Peyer's patch (tissue), 4 donors: ENCODE measurements around the gene ZNF598. TPM values are rescaled to one million over a fixed set of nuclear protein-coding genes. Genes with fewer than 3 reads are reported as not detected.

Experiments used
- DNase-seq, 3 donors: peaks; one replicate each; pipeline ENCODE4 v3.0.0-alpha.2; 2017 to 2019
- H3K27ac ChIP-seq, 4 donors: fragments of 200-600 bp; sonication (generic); one replicate each; pipeline ENCODE4 v1.5.1; 2016 to 2019
- H3K27me3 ChIP-seq, 2 donors: fragments of 200-600 bp; sonication (generic); one replicate each; pipeline ENCODE4 v1.5.1; 2019
- H3K36me3 ChIP-seq, 3 donors: fragments of 200-600 bp; sonication (generic); one replicate each; pipeline ENCODE4 v1.5.1; 2016 to 2019
- H3K4me1 ChIP-seq, 4 donors: fragments of 200-600 bp; sonication (generic); one replicate each; pipeline ENCODE4 v1.5.1; 2016 to 2019
- H3K4me3 ChIP-seq, 4 donors: fragments of 200-600 bp; sonication (generic); 1 replicate in 3 of 4; 2 replicates in 1 of 4; pipeline ENCODE4 v1.5.1; 2016 to 2019; ENCODE audit warnings: mild to moderate bottlenecking in 1 of 4
- H3K9me3 ChIP-seq, 4 donors: fragments of 200-600 bp; sonication (generic); one replicate each; pipeline ENCODE4 v1.5.1; 2016 to 2019; ENCODE audit warnings: mild to moderate bottlenecking in 1 of 4
- CTCF ChIP-seq, 6 experiments: fragments of 450-650 bp in 4 of 6; fragments of 200-600 bp in 2 of 6; sonication (generic) in 1 of 6; IDR thresholded peaks; one replicate each; pipeline ENCODE4 v1.5.1; 2017 to 2019; ENCODE audit warnings: antibody characterized with exemption in 6 of 6, mild to moderate bottlenecking in 3 of 6, moderate library complexity in 1 of 6
- POLR2A ChIP-seq, 2 donors: fragments of 450-650 bp; IDR thresholded peaks; one replicate each; pipeline ENCODE4 v1.5.1; 2017; ENCODE audit warnings: antibody characterized with exemption in 2 of 2, mild to moderate bottlenecking in 2 of 2, moderate library complexity in 2 of 2
- small RNA-seq, 2 donors: library from RNA; depleted of rRNA; stranded (forward); fragments of <200 nt; gene quantifications; one replicate each; pipeline ENCODE3, GENCODE V24; 2016
- total RNA-seq, 4 donors: library from RNA; depleted of rRNA; stranded (reverse); fragments of >200 nt; gene quantifications; one replicate each; pipeline ENCODE4 v1.1.0, GENCODE V29; 2016

Gene ZNF598
- total RNA-seq, 4 donors from 2014 or later: 48.5 to 84.0 (median 51.4) TPM

- no peaks in the 10 kb centered on the region for H3K36me3 ChIP-seq
- TF ChIP-seq POLR2A (IDR thresholded peaks at IDR 0.05): no peak
- TF ChIP-seq CTCF (IDR thresholded peaks at IDR 0.05): no peak
- H3K27ac ChIP-seq: no peak overlapping the region
- H3K4me3 ChIP-seq: no peak overlapping the region
- H3K4me1 ChIP-seq: no peaks in the 10 kb centered on the region
- no peaks in the 10 kb centered on the region for H3K9me3 ChIP-seq
- no peaks in the 10 kb centered on the region for H3K27me3 ChIP-seq
- DNase-seq: no peak
These were observed 59.1 kb downstream of the ZNF598 start for GRCh38 chr16:1950559-1950958.

- TF ChIP-seq POLR2A (IDR thresholded peaks at IDR 0.05): no peak
- TF ChIP-seq CTCF (IDR thresholded peaks at IDR 0.05): no peak
- Histone ChIP-seq H3K4me3 (no peak overlapping the region), H3K4me1 (no peaks in the 10 kb centered on the region), H3K36me3 (no peaks in the 10 kb centered on the region), H3K27ac (no peak overlapping the region), H3K27me3 (no peaks in the 10 kb centered on the region), H3K9me3 (no peaks in the 10 kb centered on the region)
- no peak for DNase-seq
These were observed 59.6 kb downstream of the ZNF598 start for GRCh38 chr16:1950047-1950446.

- Histone ChIP-seq H3K27me3 (no peaks in the 10 kb centered on the region), H3K36me3 (no peaks in the 10 kb centered on the region), H3K4me3 (no peak overlapping the region), H3K4me1 (no peaks in the 10 kb centered on the region), H3K9me3 (no peaks in the 10 kb centered on the region), H3K27ac (no peak overlapping the region)
- DNase-seq: no peak
- TF ChIP-seq CTCF (IDR thresholded peaks at IDR 0.05) (no peak), POLR2A (IDR thresholded peaks at IDR 0.05) (no peak)
These were observed 60.1 kb downstream of the ZNF598 start for GRCh38 chr16:1949507-1949906.

Small RNAs within 50 kb of the gene (small RNA-seq; reads per million reads assigned to genes)
- gene AC005363.2 (0 reads per million in 2 donors), gene RN7SL219P (0 reads per million in 2 donors), gene SNORA10 (0 reads per million in 2 donors), gene SNORA64 (0 reads per million in 2 donors)

Other genes with a start within 250 kb of the ZNF598 start
- 100 to 1,000 TPM in 3 of 4 donors, 10 to 100 TPM in 1; 69.3 to 150 (median 126) TPM for gene NME3, start 238.3 kb downstream of the ZNF598 start, total RNA-seq
- 10 to 100 TPM; 54.6 to 99.9 (median 67.0) TPM for gene EME2, start 237.0 kb downstream of the ZNF598 start, total RNA-seq
- 100 to 1,000 TPM in 1 of 4 donors, 10 to 100 TPM in 3; 67.6 to 114 (median 82.3) TPM for gene MRPS34, start 236.7 kb downstream of the ZNF598 start, total RNA-seq
- 100 to 1,000 TPM in 2 of 4 donors, 10 to 100 TPM in 2; 76.4 to 148 (median 102) TPM for gene SPSB3, start 227.2 kb downstream of the ZNF598 start, total RNA-seq
- gene NUBP2, start 226.9 kb downstream of the ZNF598 start, total RNA-seq: 10 to 100 TPM; 47.1 to 99.9 (median 59.3) TPM
- under 1 TPM in 1 of 4 donors, not detected in 3; 0.35 TPM for gene IGFALS, start 216.1 kb downstream of the ZNF598 start, total RNA-seq
- gene HAGH, start 183.0 kb downstream of the ZNF598 start, total RNA-seq: 100 to 1,000 TPM; 105 to 187 (median 155) TPM
- gene FAHD1, start 182.6 kb downstream of the ZNF598 start, total RNA-seq: 100 to 1,000 TPM; 107 to 188 (median 152) TPM
- gene MEIOB, start 137.7 kb downstream of the ZNF598 start, total RNA-seq: not detected
- gene HS3ST6, start 91.4 kb downstream of the ZNF598 start, total RNA-seq: not detected
- gene MSRB1, start 66.6 kb downstream of the ZNF598 start, total RNA-seq: 10 to 100 TPM; 17.3 to 46.6 (median 38.3) TPM
- gene RPL3L, start 55.1 kb downstream of the ZNF598 start, total RNA-seq: not detected
- gene NDUFB10, start 50.3 kb downstream of the ZNF598 start, total RNA-seq: 100 to 1,000 TPM in 3 of 4 donors, 10 to 100 TPM in 1; 55.3 to 373 (median 236) TPM
- gene RPS2, start 45.0 kb downstream of the ZNF598 start, total RNA-seq: 1,000 to 10,000 TPM in 3 of 4 donors, 100 to 1,000 TPM in 1; 736 to 1,881 (median 1,543) TPM
- not detected for gene RNF151, start 43.0 kb downstream of the ZNF598 start, total RNA-seq
- gene TBL3, start 37.8 kb downstream of the ZNF598 start, total RNA-seq: 10 to 100 TPM; 19.8 to 50.8 (median 39.1) TPM
- 10 to 100 TPM in 3 of 4 donors, 1 to 10 TPM in 1; 8.6 to 23.1 (median 11.3) TPM for gene NOXO1, start 28.4 kb downstream of the ZNF598 start, total RNA-seq
- gene GFER, start 25.6 kb downstream of the ZNF598 start, total RNA-seq: 100 to 1,000 TPM in 1 of 4 donors, 10 to 100 TPM in 3; 31.4 to 102 (median 83.1) TPM
- gene SYNGR3, start 19.9 kb downstream of the ZNF598 start, total RNA-seq: 1 to 10 TPM in 3 of 4 donors, not detected in 1; 1.3 to 3.9 (median 3.3) TPM
- gene NPW, start 10.0 kb upstream of the ZNF598 start, total RNA-seq: 1 to 10 TPM in 2 of 4 donors, not detected in 2; 2.8 to 9.1 TPM
- 100 to 1,000 TPM in 1 of 4 donors, 10 to 100 TPM in 3; 21.5 to 104 (median 30.2) TPM for gene NHERF2, start 17.1 kb upstream of the ZNF598 start, total RNA-seq
- 10 to 100 TPM; 14.9 to 28.8 (median 19.9) TPM for gene NTHL1, start 38.0 kb upstream of the ZNF598 start, total RNA-seq
- 100 to 1,000 TPM in 3 of 4 donors, 10 to 100 TPM in 1; 98.4 to 220 (median 141) TPM for gene TSC2, start 38.2 kb upstream of the ZNF598 start, total RNA-seq
- 100 to 1,000 TPM in 3 of 4 donors, 10 to 100 TPM in 1; 64.6 to 305 (median 188) TPM for gene PKD1, start 126.1 kb upstream of the ZNF598 start, total RNA-seq
- gene RAB26, start 138.8 kb upstream of the ZNF598 start, total RNA-seq: 10 to 100 TPM; 17.9 to 33.8 (median 24.3) TPM
- 100 to 1,000 TPM in 1 of 4 donors, 10 to 100 TPM in 3; 51.2 to 120 (median 79.3) TPM for gene TRAF7, start 146.0 kb upstream of the ZNF598 start, total RNA-seq
- not detected for gene CASKIN1, start 186.8 kb upstream of the ZNF598 start, total RNA-seq
- 10 to 100 TPM; 45.7 to 95.7 (median 69.4) TPM for gene MLST8, start 195.6 kb upstream of the ZNF598 start, total RNA-seq
- 10 to 100 TPM; 13.3 to 44.6 (median 19.8) TPM for gene BRICD5, start 201.0 kb upstream of the ZNF598 start, total RNA-seq
- 10 to 100 TPM; 21.7 to 25.6 (median 23.1) TPM for gene PGP, start 205.0 kb upstream of the ZNF598 start, total RNA-seq
- gene E4F1, start 213.8 kb upstream of the ZNF598 start, total RNA-seq: 100 to 1,000 TPM in 1 of 4 donors, 10 to 100 TPM in 3; 35.6 to 124 (median 76.2) TPM
- gene DNASE1L2, start 226.6 kb upstream of the ZNF598 start, total RNA-seq: 1 to 10 TPM in 3 of 4 donors, not detected in 1; 2.0 to 2.8 (median 2.5) TPM
- 100 to 1,000 TPM in 2 of 4 donors, 10 to 100 TPM in 2; 60.2 to 114 (median 95.6) TPM for gene ECI1, start 241.8 kb upstream of the ZNF598 start, total RNA-seq